ENCODE results near the gene GGA3. TPM values are rescaled to one million over a fixed set of nuclear protein-coding genes. Genes with fewer than 3 reads are reported as not detected.

Gene GGA3
- total and polyA plus RNA-seq, 10 of the 15 experiments (the other 5 are each of a cell fraction or from before 2014, with no cell fraction given): 7.0 to 57.5 (median 34.0) TPM

GRCh38 chr17:75261336-75262111, at the start of gene GGA3, which contains the start of gene MRPS7 (continued):
- TF ChIP-seq HDAC2 (IDR thresholded peaks at IDR 0.05) (no peak), RELA (IDR thresholded peaks at IDR 0.05; ENCODE audit: borderline replicate concordance, partially characterized antibody) (peak; percentile 67), USF1 (IDR thresholded peaks at IDR 0.05; ENCODE audit: borderline replicate concordance, extremely low read length, insufficient read depth, low read depth, low read length) (no peak), PBX3 (IDR thresholded peaks at IDR 0.05; ENCODE audit: insufficient replicate concordance, low read depth, low read length) (no peak), IKZF2 (IDR thresholded peaks at IDR 0.05) (peak in 1 of 2 experiments; percentile 23; a peak in 1 of 4 replicates), ELK1 (IDR thresholded peaks at IDR 0.05; ENCODE audit: low read depth, low read length) (no peak), POLR2AphosphoS5 (IDR thresholded peaks at IDR 0.05; ENCODE audit: low read length) (peak; percentile 79), STAT3 (IDR thresholded peaks at IDR 0.05; ENCODE audit: low read depth, low read length) (no peak), NFIC (IDR thresholded peaks at IDR 0.05; ENCODE audit: low read depth, low read length) (no peak; the same call in 1 of the 2 replicates), EP300 (IDR thresholded peaks at IDR 0.05; ENCODE audit: borderline replicate concordance in 1 of 2, control insufficient read depth in 1 of 2, low read depth in 2 of 2, low read length in 2 of 2) (0 out of 4 replicates have a peak, but pooled peaks of 1 of the 2 experiments have one; percentile 12), POLR2AphosphoS2 (IDR thresholded peaks at IDR 0.05; ENCODE audit: low read depth, low read length) (peak; percentile 71), EGR1 (IDR thresholded peaks at IDR 0.05; ENCODE audit: borderline replicate concordance in 1 of 2, low read depth in 2 of 2, low read length in 2 of 2) (peak in 1 of 2 experiments; percentile 47; a peak in 1 of 3 replicates), NR2F1 (conservative IDR thresholded peaks at IDR 0.05) (0 out of 2 replicates have a peak, but pooled peaks have one; percentile 35), NR2C1 (IDR thresholded peaks at IDR 0.05) (no peak; the same call in 1 of the 2 replicates), ZBTB40 (IDR thresholded peaks at IDR 0.05; ENCODE audit: borderline replicate concordance) (peak; percentile 36; the same call in 1 of the 2 replicates), HDGF (IDR thresholded peaks at IDR 0.05) (peak; percentile 48), TAF1 (IDR thresholded peaks at IDR 0.05; ENCODE audit: borderline replicate concordance, low read depth, low read length) (peak; percentile 91), MXI1 (IDR thresholded peaks at IDR 0.05; ENCODE audit: low read depth, low read length) (peak; percentile 53), MLLT1 (IDR thresholded peaks at IDR 0.05) (peak; percentile 70; the same call in 1 of the 2 replicates)

All from GM12878 (cell line).